ENCODE results near the gene NFS1. TPM values are rescaled to one million over a fixed set of nuclear protein-coding genes. Genes with fewer than 3 reads are reported as not detected.
A peak's percentile ranks its signal among the peaks of the same experiment; 100 is the strongest.

NFS1 gene
- total RNA-seq, 5 donors from 2014 or later (not counting 1 experiment from before 2014, with no cell fraction given): 17.7 to 33.5 (median 31.2) TPM

- H3K36me3 Mint-ChIP-seq: peaks cover 30% of the 10 kb centered on the region
- DNase-seq (peak; percentile 96 to 100 (median 99)), ATAC-seq (replicated peaks in 1 of 4) (peak; percentile 85 to 88 (median 86))
- Histone ChIP-seq H3K27me3 (replicated peaks in 1 of 2; ENCODE audit: control insufficient read depth in 2 of 2, extremely low read depth in 1 of 2, insufficient read depth in 2 of 2, low read length in 1 of 2) (no peaks in the 10 kb centered on the region), H3K9me3 (no peaks in the 10 kb centered on the region), H3K4me1 (ENCODE audit: control insufficient read depth in 1 of 2, extremely low read depth in 1 of 2, insufficient read depth in 2 of 2, low read length in 2 of 2) (peaks cover 43% of the 10 kb centered on the region in 2 experiments), H3K27ac (ENCODE audit: low read length) (peak within 1 kb of the TSS; percentile 99), H3K4me3 (ENCODE audit: control insufficient read depth in 1 of 2, extremely low read depth in 1 of 2, low read length in 1 of 2) (peak within 1 kb of the TSS; percentile 89 to 99), H3K36me3 (ENCODE audit: control insufficient read depth in 2 of 2, extremely low read depth in 1 of 2, insufficient read depth in 1 of 2, low read length in 1 of 2) (peaks cover 0 to 35% of the 10 kb centered on the region in 2 donors)
- H3K27ac Mint-ChIP-seq: peak within 1 kb of the TSS; percentile 100
- WGBS (ENCODE audit: insufficient coverage): under 1% methylated on average over 61 of the region's 66 CpGs
- H3K4me3 Mint-ChIP-seq: peak within 1 kb of the TSS; percentile 94 to 100 (median 99)
- H3K4me1 Mint-ChIP-seq: peaks cover 48 to 70% (median 52%) of the 10 kb centered on the region in 3 donors
- CTCF ChIA-PET: interaction anchor here (0.6 to 3.6 kb wide), 16 partner anchors 8 to 859 kb away, joined by 3 to 35 read pairs (median 4); partner anchors contain the start of genes PHF20 (in 2 of the 2), EDEM2 (in 1 of the 2), NFS1 (in 1 of the 2) and ROMO1 (in 1 of the 2)
- POLR2A ChIA-PET: interaction anchor here (0.5 to 7.0 kb wide), 30 partner anchors 8 to 1455 kb away, joined by 3 to 246 read pairs (median 4); partner anchors contain the start of genes PHF20 (in 2 of the 2), MMP24OS (in 1 of the 2), SCAND1 (in 1 of the 2) and SPAG4 (in 1 of the 2)
- no peaks in the 10 kb centered on the region for H3K9me3 Mint-ChIP-seq
- no peaks in the 10 kb centered on the region for H3K27me3 Mint-ChIP-seq
These were observed 43.0 kb upstream of the NFS1 start, which contains the start of gene RBM39 for GRCh38 chr20:35741892-35742740. Gene RBM39 (minus strand): TSS chr20:35742260. CDS start chr20:35740874, 1,386 bp downstream.

- H3K27ac Mint-ChIP-seq: peak overlapping the region; percentile 78 to 79
- Histone ChIP-seq H3K27me3 (replicated peaks in 1 of 2; ENCODE audit: control insufficient read depth in 2 of 2, extremely low read depth in 1 of 2, insufficient read depth in 2 of 2, low read length in 1 of 2) (no peaks in the 10 kb centered on the region), H3K4me3 (ENCODE audit: control insufficient read depth in 1 of 2, extremely low read depth in 1 of 2, low read length in 1 of 2) (peak overlapping the region; percentile 27 to 89), H3K36me3 (ENCODE audit: control insufficient read depth in 2 of 2, extremely low read depth in 1 of 2, insufficient read depth in 1 of 2, low read length in 1 of 2) (peaks cover 0 to 59% of the 10 kb centered on the region in 2 donors), H3K27ac (ENCODE audit: low read length) (peak overlapping the region; percentile 99), H3K4me1 (ENCODE audit: control insufficient read depth in 1 of 2, extremely low read depth in 1 of 2, insufficient read depth in 2 of 2, low read length in 2 of 2) (peaks cover 52 to 64% of the 10 kb centered on the region in 2 experiments), H3K9me3 (no peaks in the 10 kb centered on the region)
- ATAC-seq (replicated peaks in 1 of 4) (no peak), DNase-seq (peak in 1 of 35 experiments; percentile 60)
- peaks cover 41% of the 10 kb centered on the region for H3K36me3 Mint-ChIP-seq
- no peaks in the 10 kb centered on the region for H3K27me3 Mint-ChIP-seq
- ChIA-PET CTCF (interaction anchor here in 1 of 2 donors (0.7 to 1.4 kb wide), 10 partner anchors 9 to 1262 kb away, joined by 3 to 13 read pairs (median 4); partner anchors contain the start of gene PHF20), POLR2A (interaction anchor here (0.5 to 7.0 kb wide), 26 partner anchors 9 to 124 kb away, joined by 3 to 246 read pairs (median 4); partner anchors contain the start of genes PHF20 (in 2 of the 2) and SPAG4 (in 1 of the 2))
- H3K4me3 Mint-ChIP-seq: peak overlapping the region; percentile 94 to 100 (median 99)
- peaks cover 67 to 84% (median 70%) of the 10 kb centered on the region in 3 donors for H3K4me1 Mint-ChIP-seq
- 33% methylated on average over 2 of the region's 7 CpGs for WGBS (ENCODE audit: insufficient coverage)
- no peaks in the 10 kb centered on the region for H3K9me3 Mint-ChIP-seq
These were observed 40.4 kb upstream of the NFS1 start for GRCh38 chr20:35739294-35740163.

- H3K27ac Mint-ChIP-seq: peak overlapping the region; percentile 49 to 67
- Histone ChIP-seq H3K27ac (ENCODE audit: low read length) (peak overlapping the region; percentile 99), H3K36me3 (ENCODE audit: control insufficient read depth in 2 of 2, extremely low read depth in 1 of 2, insufficient read depth in 1 of 2, low read length in 1 of 2) (peaks cover 0 to 68% of the 10 kb centered on the region in 2 donors), H3K4me3 (ENCODE audit: control insufficient read depth in 1 of 2, extremely low read depth in 1 of 2, low read length in 1 of 2) (no peak overlapping the region), H3K27me3 (replicated peaks in 1 of 2; ENCODE audit: control insufficient read depth in 2 of 2, extremely low read depth in 1 of 2, insufficient read depth in 2 of 2, low read length in 1 of 2) (no peaks in the 10 kb centered on the region), H3K4me1 (ENCODE audit: control insufficient read depth in 1 of 2, extremely low read depth in 1 of 2, insufficient read depth in 2 of 2, low read length in 2 of 2) (peaks cover 44 to 62% of the 10 kb centered on the region in 2 experiments), H3K9me3 (no peaks in the 10 kb centered on the region)
- peaks cover 49% of the 10 kb centered on the region for H3K36me3 Mint-ChIP-seq
- H3K27me3 Mint-ChIP-seq: no peaks in the 10 kb centered on the region
- CTCF ChIA-PET: interaction anchor here in 1 of 2 donors (0.6 to 1.3 kb wide), 4 partner anchors 13 to 272 kb away, joined by 3 to 12 read pairs (median 4); partner anchors contain the start of gene PHF20
- H3K9me3 Mint-ChIP-seq: no peaks in the 10 kb centered on the region
- H3K4me3 Mint-ChIP-seq: peak overlapping the region; percentile 69 to 94 (median 69)
- POLR2A ChIA-PET: interaction anchor here (0.6 to 7.0 kb wide), 12 partner anchors 9 to 127 kb away, joined by 3 to 246 read pairs (median 8); partner anchors contain the start of genes PHF20 (in 2 of the 2) and SPAG4 (in 1 of the 2)
- ATAC-seq (replicated peaks in 1 of 4) (no peak), DNase-seq (no peak)
- WGBS (ENCODE audit: insufficient coverage): no CpG with 5 or more reads among the region's 4 CpGs
- peaks cover 67 to 84% (median 70%) of the 10 kb centered on the region in 3 donors for H3K4me1 Mint-ChIP-seq
These were observed 39.4 kb upstream of the NFS1 start for GRCh38 chr20:35738410-35739179.

GRCh38 chr20:35737865-35738333, 38.7 kb upstream of the NFS1 start:
- peaks cover 43 to 58% of the 10 kb centered on the region in 2 experiments for H3K4me1 ChIP-seq (ENCODE audit: control insufficient read depth in 1 of 2, extremely low read depth in 1 of 2, insufficient read depth in 2 of 2, low read length in 2 of 2)
- WGBS (ENCODE audit: insufficient coverage): 84% methylated on average over 6 of the region's 15 CpGs
- Mint-ChIP-seq H3K4me3 (peak overlapping the region; percentile 69 to 94 (median 69)), H3K4me1 (peaks cover 68 to 84% (median 70%) of the 10 kb centered on the region in 3 donors), H3K36me3 (peaks cover 50% of the 10 kb centered on the region), H3K9me3 (no peaks in the 10 kb centered on the region), H3K27me3 (no peaks in the 10 kb centered on the region), H3K27ac (peak overlapping the region; percentile 49 to 67)
- H3K9me3 ChIP-seq: no peaks in the 10 kb centered on the region
- H3K4me3 ChIP-seq (ENCODE audit: control insufficient read depth in 1 of 2, extremely low read depth in 1 of 2, low read length in 1 of 2): no peak overlapping the region
- ChIA-PET CTCF (interaction anchor here in 1 of 2 donors (0.6 to 1.0 kb wide), 2 partner anchors 12 to 16 kb away, joined by 3 to 6 read pairs; no protein-coding TSS in a partner anchor), POLR2A (interaction anchor here (0.6 to 2.6 kb wide), 6 partner anchors 15 to 128 kb away, joined by 3 to 20 read pairs (median 6); no protein-coding TSS in a partner anchor)
- no peaks in the 10 kb centered on the region for H3K27me3 ChIP-seq (replicated peaks in 1 of 2; ENCODE audit: control insufficient read depth in 2 of 2, extremely low read depth in 1 of 2, insufficient read depth in 2 of 2, low read length in 1 of 2)
- DNase-seq (no peak), ATAC-seq (replicated peaks in 1 of 4) (no peak)
- H3K27ac ChIP-seq (ENCODE audit: low read length): peak overlapping the region; percentile 99
- H3K36me3 ChIP-seq (ENCODE audit: control insufficient read depth in 2 of 2, extremely low read depth in 1 of 2, insufficient read depth in 1 of 2, low read length in 1 of 2): peaks cover 0 to 75% of the 10 kb centered on the region in 2 donors

GRCh38 chr20:35735826-35736470, 36.8 kb upstream of the NFS1 start:
- peaks cover 80 to 84% (median 82%) of the 10 kb centered on the region in 3 donors for H3K4me1 Mint-ChIP-seq
- CTCF ChIA-PET: interaction anchor here (0.7 to 1.3 kb wide), 3 partner anchors 13 to 35 kb away, joined by 3 to 4 read pairs (median 3); no protein-coding TSS in a partner anchor
- H3K4me3 ChIP-seq (ENCODE audit: control insufficient read depth in 1 of 2, extremely low read depth in 1 of 2, low read length in 1 of 2): no peak overlapping the region

More at GRCh38 chr20:35735826-35736470, 36.8 kb upstream of the NFS1 start:
- Mint-ChIP-seq H3K4me3 (peak overlapping the region; percentile 50 to 94 (median 54)), H3K27me3 (no peaks in the 10 kb centered on the region), H3K9me3 (no peaks in the 10 kb centered on the region), H3K36me3 (peaks cover 53% of the 10 kb centered on the region), H3K27ac (peak overlapping the region in 1 of 2 donors; percentile 2)
- POLR2A ChIA-PET: interaction anchor here (0.6 to 2.3 kb wide), 13 partner anchors 8 to 43 kb away, joined by 3 to 13 read pairs (median 4); partner anchors contain the start of gene PHF20 (in 1 of the 2)
- peaks cover 48 to 63% of the 10 kb centered on the region in 2 experiments for H3K4me1 ChIP-seq (ENCODE audit: control insufficient read depth in 1 of 2, extremely low read depth in 1 of 2, insufficient read depth in 2 of 2, low read length in 2 of 2)
- DNase-seq (no peak), ATAC-seq (replicated peaks in 1 of 4) (no peak)
- no peaks in the 10 kb centered on the region for H3K27me3 ChIP-seq (replicated peaks in 1 of 2; ENCODE audit: control insufficient read depth in 2 of 2, extremely low read depth in 1 of 2, insufficient read depth in 2 of 2, low read length in 1 of 2)
- H3K9me3 ChIP-seq: no peaks in the 10 kb centered on the region
- WGBS (ENCODE audit: insufficient coverage): 57% methylated on average over 4 of the region's 7 CpGs
- peaks cover 0 to 93% of the 10 kb centered on the region in 2 donors for H3K36me3 ChIP-seq (ENCODE audit: control insufficient read depth in 2 of 2, extremely low read depth in 1 of 2, insufficient read depth in 1 of 2, low read length in 1 of 2)
- peak overlapping the region; percentile 17 for H3K27ac ChIP-seq (ENCODE audit: low read length)
